Medulla oblongata (tissue), 1 donor: ENCODE results near the gene MCL1.
A peak's percentile ranks its signal among the peaks of the same experiment; 100 is the strongest.

Source experiments
- DNase-seq: peaks from one replicate; pipeline ENCODE4 v3.0.0-alpha.2; 2015; ENCODE audit errors: extremely low spot score

The MCL1 gene

GRCh38 chr1:150557813-150558212 lies 21.6 kb downstream of the MCL1 start:
- no peak for DNase-seq

DNA sequence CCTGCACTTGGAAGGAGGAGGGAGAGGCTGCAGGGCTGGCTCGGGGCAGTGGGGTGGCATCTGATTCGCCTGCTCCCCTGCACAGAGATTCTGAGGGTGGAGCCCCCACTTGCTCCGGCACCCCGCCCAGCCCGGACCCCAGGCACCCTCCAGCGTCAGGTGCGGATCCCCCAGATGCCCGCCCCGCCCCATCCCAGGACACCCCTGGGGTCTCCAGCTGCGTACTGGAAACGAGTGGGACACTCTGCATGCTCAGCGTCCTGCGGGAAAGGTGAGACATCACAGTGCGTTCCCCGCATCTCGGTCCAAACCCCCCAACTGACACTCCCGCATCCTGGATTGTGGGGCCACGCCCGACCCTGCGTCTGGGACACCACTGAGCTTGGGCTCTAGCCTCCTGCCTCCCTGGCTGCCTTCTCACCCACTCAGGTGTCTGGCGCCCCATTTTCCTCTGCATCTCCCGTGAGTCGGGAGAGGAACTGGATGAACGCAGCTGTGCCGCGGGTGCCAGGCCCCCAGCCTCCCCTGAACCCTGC lies 22.3 kb downstream of the MCL1 start:
- no peak for DNase-seq

GRCh38 chr1:150555971-150556865 lies 23.2 kb downstream of the MCL1 start:
- no peak for DNase-seq

GRCh38 chr1:150555198-150555970 lies 24.0 kb downstream of the MCL1 start:
- DNase-seq = no peak

DNA sequence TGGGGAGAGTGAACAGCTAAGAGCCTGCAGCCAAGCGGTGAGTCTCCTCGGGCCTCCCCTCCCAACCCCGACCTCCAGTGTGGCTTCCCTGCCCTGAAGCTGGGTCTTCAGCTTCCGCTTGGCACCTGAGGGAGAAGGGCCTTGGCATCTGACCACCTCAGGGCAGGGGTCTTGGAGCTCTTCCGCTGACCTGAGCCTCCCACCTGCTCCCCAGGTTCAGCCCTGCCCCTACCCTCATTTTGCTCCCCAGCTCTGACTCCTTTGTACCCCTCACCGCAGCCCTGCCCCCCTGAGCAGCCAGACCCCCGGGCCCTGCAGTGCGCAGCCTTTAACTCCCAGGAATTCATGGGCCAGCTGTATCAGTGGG lies 25.3 kb downstream of the MCL1 start:
- no peak for DNase-seq

DNA sequence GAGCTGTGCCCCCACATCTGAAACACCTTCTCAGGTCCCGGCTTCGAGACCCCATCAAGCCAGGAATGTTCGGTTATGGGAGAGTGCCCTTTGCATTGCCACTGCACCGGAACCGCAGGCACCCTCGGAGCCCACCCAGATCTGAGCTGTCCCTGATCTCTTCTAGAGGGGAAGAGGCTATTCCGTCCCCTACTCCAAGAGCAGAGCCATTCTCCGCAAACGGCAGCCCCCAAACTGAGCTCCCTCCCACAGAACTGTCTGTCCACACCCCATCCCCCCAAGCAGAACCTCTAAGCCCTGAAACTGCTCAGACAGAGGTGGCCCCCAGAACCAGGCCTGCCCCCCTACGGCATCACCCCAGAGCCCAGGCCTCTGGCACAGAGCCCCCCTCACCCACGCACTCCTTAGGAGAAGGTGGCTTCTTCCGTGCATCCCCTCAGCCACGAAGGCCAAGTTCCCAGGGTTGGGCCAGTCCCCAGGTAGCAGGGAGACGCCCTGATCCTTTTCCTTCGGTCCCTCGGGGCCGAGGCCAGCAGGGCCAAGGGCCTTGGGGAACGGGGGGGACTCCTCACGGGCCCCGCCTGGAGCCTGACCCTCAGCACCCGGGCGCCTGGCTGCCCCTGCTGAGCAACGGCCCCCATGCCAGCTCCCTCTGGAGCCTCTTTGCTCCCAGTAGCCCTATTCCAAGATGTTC lies 25.9 kb downstream of the MCL1 start:
- DNase-seq = no peak

DNA sequence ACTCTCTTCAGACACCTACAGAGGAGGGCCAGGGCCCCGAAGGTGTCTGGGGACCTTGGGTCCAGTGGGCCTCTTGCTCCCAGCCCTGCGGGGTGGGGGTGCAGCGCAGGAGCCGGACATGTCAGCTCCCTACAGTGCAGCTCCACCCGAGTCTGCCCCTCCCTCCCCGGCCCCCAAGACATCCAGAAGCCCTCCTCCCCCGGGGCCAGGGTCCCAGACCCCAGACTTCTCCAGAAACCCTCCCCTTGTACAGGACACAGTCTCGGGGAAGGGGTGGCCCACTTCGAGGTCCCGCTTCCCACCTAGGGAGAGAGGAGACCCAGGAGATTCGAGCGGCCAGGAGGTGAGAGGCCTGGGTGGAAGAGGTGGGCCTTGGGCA lies 26.5 kb downstream of the MCL1 start:
- DNase-seq = no peak

DNA sequence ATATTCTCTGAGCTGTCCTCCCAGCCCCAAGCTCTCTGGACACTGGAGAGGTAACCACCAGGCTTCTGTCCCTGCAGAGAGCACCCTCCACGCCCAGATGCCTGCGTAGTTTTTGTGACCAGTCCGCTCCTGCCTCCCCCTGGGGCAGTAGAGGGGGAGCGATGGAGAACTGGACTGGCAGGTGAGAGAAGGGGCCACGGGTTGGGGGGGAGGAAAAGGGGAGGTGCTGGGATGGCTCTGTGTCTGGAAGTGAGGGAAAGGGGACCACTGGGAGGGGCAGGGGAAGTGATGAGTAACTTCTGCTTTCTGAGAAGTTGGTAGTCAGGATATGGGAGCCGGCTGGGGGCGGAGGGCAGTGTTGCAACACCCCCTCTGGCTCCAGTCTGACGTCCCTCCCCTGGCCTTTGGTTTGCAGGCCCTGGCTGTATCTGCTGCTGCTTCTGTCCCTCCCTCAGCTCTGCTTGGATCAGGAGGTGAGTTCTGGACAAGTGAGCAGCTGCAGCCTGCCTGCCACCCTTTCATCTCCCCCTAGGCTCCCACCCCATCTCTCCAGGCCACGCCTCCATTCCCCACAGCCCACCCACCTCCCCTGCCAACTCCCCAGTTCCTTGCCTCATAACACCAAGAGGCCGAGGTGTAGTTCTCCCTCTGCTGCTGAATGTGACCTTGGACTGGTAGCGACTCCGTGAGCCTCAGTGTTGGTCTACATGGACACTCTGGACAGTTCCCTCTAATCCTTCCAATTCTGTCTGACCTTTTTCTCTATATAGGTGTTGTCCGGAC lies 27.1 kb downstream of the MCL1 start:
- peak; percentile 71 for DNase-seq

DNA sequence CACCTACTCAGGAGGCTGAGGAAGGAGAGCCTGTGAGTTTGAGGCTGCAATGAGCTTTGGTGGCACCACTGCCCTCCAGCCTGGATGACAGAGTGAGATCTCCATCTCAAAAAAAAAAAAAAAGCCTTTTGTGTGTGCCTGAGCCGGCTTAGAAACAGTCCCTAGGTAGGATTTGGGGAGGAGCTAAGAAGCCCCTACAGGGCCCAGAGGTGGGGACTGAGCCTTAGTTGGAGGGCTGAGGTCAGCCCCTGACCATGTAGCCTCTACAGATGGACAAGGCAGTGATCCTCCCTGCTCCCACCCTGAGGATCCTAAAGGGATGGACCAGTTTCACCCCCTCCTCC lies 27.7 kb downstream of the MCL1 start:
- DNase-seq = no peak

GRCh38 chr1:150551051-150551783 lies 28.2 kb downstream of the MCL1 start:
- DNase-seq = no peak

- no peak for DNase-seq
Measured at GRCh38 chr1:150550222-150551050, 29.0 kb downstream of the MCL1 start.

- DNase-seq = no peak
Measured at GRCh38 chr1:150549496-150550221, 29.8 kb downstream of the MCL1 start.

DNA sequence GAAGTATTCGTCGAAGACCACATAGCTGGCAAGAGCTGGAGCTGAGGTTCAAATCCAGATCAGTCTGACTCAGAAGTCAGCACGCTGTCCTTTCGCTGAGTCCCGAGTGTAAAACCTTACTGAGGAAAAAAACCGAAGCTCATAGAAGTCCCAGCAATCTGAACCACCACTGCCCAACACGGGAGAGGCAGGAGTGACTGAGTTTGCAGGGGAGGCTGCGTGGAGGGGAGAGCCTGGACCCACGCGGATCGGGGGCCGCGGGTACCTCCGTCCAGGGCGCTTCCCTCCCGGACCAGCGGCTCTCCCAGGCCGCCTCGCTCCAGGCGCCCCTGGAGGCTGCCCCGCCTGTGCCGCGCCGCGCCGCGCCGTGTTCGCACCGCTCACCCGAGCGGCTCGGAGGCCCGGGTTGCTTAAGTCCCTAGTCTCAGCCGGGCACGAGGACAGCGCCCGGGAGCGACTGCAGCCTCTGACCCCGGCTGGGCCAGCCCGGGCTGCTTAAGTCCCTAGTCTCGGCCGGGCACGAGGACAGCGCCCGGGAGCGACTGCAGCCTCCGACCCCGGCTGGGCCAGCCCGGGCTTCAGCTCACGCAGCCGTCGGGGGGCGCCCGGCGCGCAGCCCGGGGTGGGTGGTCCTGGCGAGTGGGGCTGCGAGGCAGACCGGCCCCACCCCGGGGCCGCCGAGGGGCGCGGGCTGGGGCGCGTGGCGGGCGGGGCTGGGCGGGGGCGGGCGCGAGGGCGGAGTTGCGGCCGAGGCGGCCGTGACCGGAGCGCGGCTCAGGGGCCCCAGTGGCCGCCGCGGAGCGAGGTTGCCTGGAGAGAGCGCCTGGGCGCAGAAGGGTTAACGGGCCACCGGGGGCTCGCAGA lies 30.5 kb downstream of the MCL1 start, which contains the start of gene ADAMTSL4:
Gene ADAMTSL4 (plus strand): TSS at position 777 of the 864 bp plus-strand sequence. CDS start 2,881 bp downstream, outside the sequence.
- peak; percentile 38 for DNase-seq

DNA sequence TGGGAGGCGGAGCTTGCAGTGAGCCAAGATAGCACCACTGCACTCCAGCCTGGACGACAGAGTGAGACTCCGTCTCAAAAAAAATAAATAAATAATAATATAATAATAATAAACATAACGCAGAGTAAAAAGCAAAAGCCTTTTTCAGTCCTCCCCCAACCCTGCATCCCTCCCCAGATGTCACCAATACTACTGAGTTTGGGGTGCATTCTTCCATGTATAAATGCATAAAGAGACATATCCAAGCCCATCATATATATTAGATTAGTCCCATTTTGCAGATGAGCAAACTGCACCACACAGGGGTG lies 31.1 kb downstream of the MCL1 start:
- no peak for DNase-seq

GRCh38 chr1:150546294-150546937 lies 33.0 kb downstream of the MCL1 start:
- no peak for DNase-seq

DNA sequence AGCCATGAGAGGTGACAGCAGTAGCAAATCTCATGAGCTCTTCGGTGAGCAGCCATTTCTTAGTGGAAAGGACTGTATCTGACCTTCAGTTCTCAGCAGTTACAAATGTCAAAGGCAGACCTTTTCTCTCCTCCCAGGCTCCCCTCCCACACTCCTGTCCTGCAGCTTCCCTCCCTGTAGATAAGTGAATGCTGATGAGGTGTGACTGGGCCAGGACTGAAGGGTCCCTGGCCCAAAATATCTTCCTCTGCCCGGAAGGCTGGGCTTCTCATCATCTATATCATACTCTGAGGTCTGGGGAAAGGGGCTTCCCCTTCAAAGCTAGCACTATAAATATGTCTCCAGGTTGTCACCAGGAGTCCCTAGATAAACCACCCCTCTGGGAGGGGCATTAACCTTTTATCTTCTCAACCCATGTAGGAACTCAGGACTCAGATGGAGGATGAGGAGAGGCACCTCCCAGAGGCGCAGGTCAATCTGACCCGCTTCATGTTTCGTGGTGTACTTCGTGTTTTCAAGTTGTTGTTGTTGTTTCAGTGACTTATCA lies 33.9 kb downstream of the MCL1 start:
- DNase-seq = no peak

DNA sequence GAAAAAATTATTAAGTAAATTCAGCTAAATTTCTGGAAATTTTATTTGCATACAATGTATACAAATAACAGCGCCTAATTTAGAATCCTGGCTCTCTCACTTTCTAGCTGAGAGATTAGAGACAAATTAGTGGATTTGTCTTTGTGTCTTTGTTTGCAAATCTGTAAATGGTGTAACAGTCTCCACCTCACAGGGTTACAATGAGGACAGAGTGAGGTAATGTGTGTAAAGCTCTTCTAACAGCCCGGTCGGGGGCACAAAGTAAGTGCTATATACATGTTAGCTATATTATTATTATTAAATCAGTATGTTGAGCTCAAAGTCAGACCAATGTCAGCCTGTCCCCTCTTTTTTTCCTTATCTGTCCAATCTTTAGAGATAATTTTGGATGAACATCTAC lies 35.2 kb downstream of the MCL1 start:
- DNase-seq = no peak
